GM23248 (cell line): ENCODE data around the gene PKD2L1.

Experiments used
- EZH2 ChIP-seq: fragments of 200-600 bp; sonication (generic); IDR thresholded peaks from 2 replicates; pipeline ENCODE4 v1.6.1; 2018; ENCODE audit warnings: antibody characterized with exemption, mild to moderate bottlenecking; ENCODE audit not compliant: insufficient read depth, poor library complexity, severe bottlenecking
- EZH2phosphoT487 ChIP-seq: fragments of 200-600 bp; sonication (generic); IDR thresholded peaks from 2 replicates; pipeline ENCODE4 v1.6.1; 2018; ENCODE audit warnings: antibody characterized with exemption, moderate library complexity, mild to moderate bottlenecking, low read depth; ENCODE audit not compliant: insufficient read depth

DNA sequence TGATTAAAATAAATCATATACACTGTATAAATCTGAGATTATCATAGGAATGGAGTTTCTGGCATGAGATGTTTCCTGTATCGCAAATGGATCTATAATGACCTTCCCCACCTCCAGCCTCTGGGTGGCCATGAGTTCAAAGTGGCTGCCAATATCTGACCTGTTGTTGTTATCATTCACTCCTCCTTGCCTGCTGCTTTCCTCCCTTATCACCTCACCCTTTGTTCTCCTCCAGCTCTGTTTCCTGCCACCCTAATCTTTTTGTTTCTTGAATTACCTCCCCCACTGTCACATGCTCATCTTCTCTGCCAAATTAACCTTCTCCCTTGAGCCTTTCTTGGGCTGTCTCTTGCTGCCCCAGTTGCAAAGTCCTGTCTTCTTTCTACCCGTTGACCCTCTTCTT lies 29.0 kb upstream of the PKD2L1 start:
- TF ChIP-seq EZH2 (no peak), EZH2phosphoT487 (no peak)
